Panc1 (cell line): ENCODE data around the gene ENTHD1. TPM values are rescaled to one million over a fixed set of nuclear protein-coding genes. Genes with fewer than 3 reads are reported as not detected.
"Not testable (repeated sequence)": the region's sequence is repeated elsewhere in the genome, so short reads cannot be mapped to it uniquely, and the experiment has no call there.

ENCODE experiments used
- ATAC-seq: fragments of 200-7000 bp; cut with Tn5 transposase; 2 replicates; pipeline ENCODE4 v1.9.1; 2020; ENCODE audit warnings: mild to moderate bottlenecking, moderate library complexity
- BruUV-seq: library from RNA; stranded (reverse); fragments of 400-500 nt; replicated peaks from 2 replicates; lab custom pipeline; 2021; lab: Mats Ljungman, UMichigan
- CTCF ChIA-PET: fragments of 300-600 bp; sonication (Branson Sonifier 250); formaldehyde crosslinking; loops from one replicate; lab custom pipeline; 2022; ENCODE audit warnings: antibody characterized with exemption; lab: Charles Lee
- POLR2A ChIA-PET: fragments of 300-600 bp; sonication (Branson Sonifier 250); formaldehyde crosslinking; loops from one replicate; lab custom pipeline; 2022; ENCODE audit warnings: antibody characterized with exemption; lab: Charles Lee
- DNase-seq: peaks from one replicate; pipeline ENCODE4 v3.0.0-alpha.2; 2010; ENCODE audit warnings: low read depth, low spot score
- H3K27ac ChIP-seq: 2 replicates; pipeline ENCODE4 v1.5.1; 2011; ENCODE audit warnings: mild to moderate bottlenecking, low read length, inconsistent platforms
- H3K27me3 ChIP-seq: fragments of 200-500 bp; sonication (Bioruptor generic); 2 replicates; pipeline ENCODE4 v1.6.0; 2014; ENCODE audit warnings: low read length, inconsistent platforms; ENCODE audit not compliant: control insufficient read depth, insufficient read depth
- H3K36me3 ChIP-seq: fragments of 200-500 bp; sonication (Bioruptor generic); 2 replicates; pipeline ENCODE4 v1.5.1; 2014; ENCODE audit warnings: inconsistent platforms, mild to moderate bottlenecking, low read length, moderate library complexity; ENCODE audit not compliant: control insufficient read depth, insufficient read depth
- H3K4me1 ChIP-seq: 2 replicates; pipeline ENCODE4 v1.5.1; 2011; ENCODE audit warnings: inconsistent platforms, mild to moderate bottlenecking, low read length, moderate library complexity; ENCODE audit not compliant: control insufficient read depth, insufficient read depth
- H3K4me3 ChIP-seq, 2 experiments: 2 replicates each; pipeline ENCODE4 v1.5.1; 2011 to 2012; ENCODE audit warnings: low read depth in 2 of 2, low read length in 2 of 2, mild to moderate bottlenecking in 2 of 2, inconsistent platforms in 1 of 2, moderate library complexity in 1 of 2
- H3K9me3 ChIP-seq: fragments of 200-500 bp; sonication (Bioruptor generic); 2 replicates; pipeline ENCODE4 v1.5.1; 2014; ENCODE audit warnings: low read depth, mild to moderate bottlenecking, inconsistent platforms, low read length, moderate library complexity; ENCODE audit not compliant: control insufficient read depth, insufficient read depth
- CTCF ChIP-seq: fragments of 450-650 bp; IDR thresholded peaks from 2 replicates; pipeline ENCODE4 v1.5.1; 2017; ENCODE audit warnings: mild to moderate bottlenecking
- POLR2AphosphoS5 ChIP-seq: IDR thresholded peaks from 2 replicates; pipeline ENCODE4 v1.6.1; 2012; ENCODE audit warnings: mild to moderate bottlenecking, low read depth, low read length, moderate library complexity
- REST ChIP-seq, 2 experiments: IDR thresholded peaks; 2 replicates each; pipeline ENCODE4 v1.6.1; 2011 to 2012; ENCODE audit warnings: low read depth in 2 of 2, control low read depth in 1 of 2, low read length in 1 of 2, mild to moderate bottlenecking in 1 of 2, moderate library complexity in 1 of 2; ENCODE audit not compliant: insufficient read depth in 1 of 2
- SIN3A ChIP-seq: IDR thresholded peaks from 2 replicates; pipeline ENCODE4 v1.6.1; 2012; ENCODE audit warnings: low read depth, mild to moderate bottlenecking, low read length, moderate library complexity, borderline replicate concordance; ENCODE audit not compliant: insufficient read depth
- TCF7L2 ChIP-seq: IDR thresholded peaks from 2 replicates; pipeline ENCODE4 v1.6.1; 2011; ENCODE audit warnings: mild to moderate bottlenecking, low read depth, low read length, inconsistent platforms
- in situ Hi-C: cut with HindIII; loops from 2 replicates; pipeline ENCODE4 v1.10.0; 2016; ENCODE audit warnings: low sequenced_read_pairs, low pct_unique_long_range_greater_than_20kb
- intact Hi-C: fragments of 100-400 bp; cut with micrococcal nuclease; formaldehyde crosslinking; loops from one replicate; pipeline ENCODE4 v1.10.0; 2022; ENCODE audit not compliant: unreplicated experiment
- total RNA-seq: library from RNA; stranded (reverse); gene quantifications from one replicate; pipeline ENCODE4 v1.2.1, GENCODE V29; 2021; ENCODE audit not compliant: unreplicated experiment

The ENTHD1 gene
- total RNA-seq, 1 experiment from 2014 or later: not detected

- intact Hi-C loops: no loop called here
- ATAC-seq (no peak), DNase-seq (no peak)
- POLR2A ChIA-PET: interaction anchor here (0.6 kb wide), 1 partner anchor 139 kb away, joined by 5 read pairs; no protein-coding TSS in a partner anchor
- TF ChIP-seq CTCF: no peak
- no peak for TF ChIP-seq TCF7L2
- no peak for TF ChIP-seq SIN3A
- no peak for TF ChIP-seq REST (IDR thresholded peaks at IDR 0.05; ENCODE audit: insufficient read depth in 1 of 2, low read depth in 2 of 2, low read length in 1 of 2)
- no peak for TF ChIP-seq POLR2AphosphoS5
- in situ Hi-C loops: no loop called here
- Histone ChIP-seq H3K27me3 (peaks cover 4% of the 10 kb centered on the region), H3K9me3 (no peaks in the 10 kb centered on the region), H3K27ac (no peak overlapping the region), H3K36me3 (no peaks in the 10 kb centered on the region), H3K4me3 (no peak overlapping the region), H3K4me1 (no peaks in the 10 kb centered on the region)
- CTCF ChIA-PET: no interaction called here
- BruUV-seq: no TSS peak
Observed at GRCh38 chr22:39894554-39895092, 1.1 kb upstream of the ENTHD1 start.

GRCh38 chr22:39889924-39890323 is 3.6 kb downstream of the ENTHD1 start:
- H3K9me3 ChIP-seq, DNase-seq, POLR2A ChIA-PET, H3K27ac ChIP-seq, BruUV-seq, H3K36me3 ChIP-seq, CTCF ChIA-PET, intact Hi-C loops, H3K4me1 ChIP-seq, H3K27me3 ChIP-seq, in situ Hi-C loops, ATAC-seq, H3K4me3 ChIP-seq: not testable (repeated sequence)

- Histone ChIP-seq H3K4me3 (no peak overlapping the region), H3K4me1 (no peaks in the 10 kb centered on the region), H3K27ac (no peak overlapping the region), H3K9me3 (no peaks in the 10 kb centered on the region), H3K36me3 (no peaks in the 10 kb centered on the region), H3K27me3 (peaks cover 3% of the 10 kb centered on the region; the same call in 1 of the 2 replicates)
- ATAC-seq (no peak), DNase-seq (no peak)
- BruUV-seq: no TSS peak
- in situ Hi-C loops (no loop called here), intact Hi-C loops (no loop called here)
- no peak for TF ChIP-seq CTCF
- no peak for TF ChIP-seq TCF7L2
- no peak for TF ChIP-seq REST (IDR thresholded peaks at IDR 0.05; ENCODE audit: insufficient read depth in 1 of 2, low read depth in 2 of 2, low read length in 1 of 2)
- no peak for TF ChIP-seq POLR2AphosphoS5
- no peak for TF ChIP-seq SIN3A
- CTCF ChIA-PET: no interaction called here
- POLR2A ChIA-PET: interaction anchor here (0.7 kb wide), 1 partner anchor 37 kb away, joined by 3 read pairs; no protein-coding TSS in a partner anchor
Observed at GRCh38 chr22:39883057-39883456, 10.5 kb downstream of the ENTHD1 start.
